Dermis blood vessel endothelial cell (primary cell): ENCODE data around the gene EME2. TPM values are rescaled to one million over a fixed set of nuclear protein-coding genes. Genes with fewer than 3 reads are reported as not detected.
A peak's percentile ranks its signal among the peaks of the same experiment; 100 is the strongest.

Experiments
- DNase-seq: peaks from one replicate; pipeline ENCODE4 v3.0.0; 2010
- total RNA-seq: library from RNA; depleted of rRNA; stranded (reverse); fragments of >200 nt; gene quantifications from 2 replicates; pipeline ENCODE4 v1.2.3, GENCODE V29; 2014

The EME2 gene
- total RNA-seq, 1 donor from 2014 or later = 16.5 TPM

DNA sequence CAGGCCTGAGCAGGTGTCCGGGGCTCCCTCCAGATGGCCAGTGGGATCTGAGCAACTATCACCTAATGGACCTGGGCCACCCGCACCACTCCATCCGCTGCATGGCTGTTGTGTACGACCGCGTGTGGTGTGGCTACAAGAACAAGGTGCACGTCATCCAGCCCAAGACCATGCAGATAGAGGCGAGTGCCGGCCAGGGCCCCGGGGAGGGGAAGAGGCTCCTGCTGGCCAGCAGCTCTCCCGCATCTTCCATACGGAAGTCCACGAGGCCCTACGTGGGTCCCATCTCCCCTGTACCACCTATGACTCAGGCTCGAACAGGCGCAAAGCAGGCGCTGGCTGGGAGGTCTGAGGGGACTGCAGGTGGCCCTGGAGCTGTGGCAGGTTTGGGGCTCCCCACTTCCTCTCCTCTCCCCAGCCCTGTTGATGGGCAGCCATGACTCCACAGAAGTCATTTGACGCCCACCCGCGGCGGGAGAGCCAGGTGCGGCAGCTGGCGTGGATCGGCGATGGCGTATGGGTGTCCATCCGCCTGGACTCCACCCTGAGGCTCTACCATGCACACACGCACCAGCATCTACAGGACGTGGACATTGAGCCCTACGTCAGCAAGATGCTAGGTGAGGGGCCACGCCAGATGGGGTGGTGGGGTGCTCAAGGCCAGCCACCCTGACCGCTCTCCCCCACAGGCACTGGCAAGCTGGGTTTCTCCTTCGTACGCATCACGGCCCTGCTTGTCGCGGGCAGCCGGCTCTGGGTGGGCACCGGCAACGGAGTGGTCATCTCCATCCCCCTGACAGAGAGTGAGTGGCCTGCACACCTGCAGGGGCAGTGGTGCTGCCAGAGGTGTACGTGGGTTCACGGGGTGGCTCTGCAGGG is 5.3 kb upstream of the EME2 start:
- no peak for DNase-seq

DNA sequence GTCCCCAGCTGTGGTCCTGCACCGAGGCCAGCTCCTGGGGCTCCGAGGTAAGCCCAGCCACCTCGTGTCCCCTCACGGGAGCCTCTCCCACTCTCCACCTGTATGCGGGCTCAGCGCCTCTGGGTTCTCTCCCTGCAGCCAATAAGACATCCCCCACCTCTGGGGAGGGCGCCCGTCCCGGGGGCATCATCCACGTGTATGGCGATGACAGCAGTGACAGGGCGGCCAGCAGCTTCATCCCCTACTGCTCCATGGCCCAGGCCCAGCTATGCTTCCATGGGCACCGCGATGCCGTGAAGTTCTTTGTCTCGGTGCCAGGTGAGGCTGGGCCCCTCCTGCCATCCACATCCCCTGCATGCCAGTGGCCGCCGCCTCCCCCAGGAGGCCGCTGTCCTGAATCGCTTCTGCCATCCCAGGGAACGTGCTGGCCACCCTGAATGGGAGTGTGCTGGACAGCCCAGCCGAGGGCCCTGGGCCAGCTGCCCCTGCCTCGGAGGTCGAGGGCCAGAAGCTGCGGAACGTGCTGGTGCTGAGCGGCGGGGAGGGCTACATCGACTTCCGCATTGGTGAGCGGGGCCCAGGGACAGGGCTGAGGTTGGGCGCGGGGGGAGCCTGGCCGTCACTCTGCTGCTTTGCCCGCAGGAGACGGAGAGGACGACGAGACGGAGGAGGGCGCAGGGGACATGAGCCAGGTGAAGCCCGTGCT is 4.4 kb upstream of the EME2 start:
- DNase-seq = no peak

DNA sequence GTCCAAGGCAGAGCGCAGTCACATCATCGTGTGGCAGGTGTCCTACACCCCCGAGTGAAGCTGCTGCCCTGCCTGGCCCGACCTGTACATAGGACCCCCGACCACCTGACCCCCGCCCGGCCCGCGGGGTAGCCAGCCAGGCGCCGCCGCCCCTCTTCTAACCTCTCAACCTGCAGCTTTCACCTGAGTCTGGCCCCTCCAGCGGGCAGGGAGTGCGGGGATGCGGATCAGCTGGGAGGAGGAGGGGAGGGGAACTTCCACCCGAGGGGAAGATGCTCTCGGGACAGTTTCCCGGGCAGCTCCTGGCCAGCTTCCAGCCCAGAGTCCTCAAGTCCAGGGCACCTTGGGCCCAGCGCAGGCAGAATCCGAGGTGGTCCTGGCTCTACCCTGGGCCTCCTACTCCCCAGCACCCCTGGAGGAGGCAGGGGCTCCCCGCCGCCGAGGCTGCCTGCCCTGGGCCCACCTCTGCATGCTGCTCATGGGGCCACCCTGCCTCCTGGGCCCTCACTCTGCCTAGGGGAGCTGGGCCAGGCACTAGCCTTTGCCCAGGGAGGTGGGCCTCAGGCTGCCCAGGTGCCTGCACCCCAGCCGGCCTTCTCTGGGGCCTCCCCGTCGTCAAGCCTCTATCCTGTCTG is 3.7 kb upstream of the EME2 start:
- no peak for DNase-seq

- no peak for DNase-seq
Observed at GRCh38 chr16:1769402-1770300, 3.0 kb upstream of the EME2 start.

DNA sequence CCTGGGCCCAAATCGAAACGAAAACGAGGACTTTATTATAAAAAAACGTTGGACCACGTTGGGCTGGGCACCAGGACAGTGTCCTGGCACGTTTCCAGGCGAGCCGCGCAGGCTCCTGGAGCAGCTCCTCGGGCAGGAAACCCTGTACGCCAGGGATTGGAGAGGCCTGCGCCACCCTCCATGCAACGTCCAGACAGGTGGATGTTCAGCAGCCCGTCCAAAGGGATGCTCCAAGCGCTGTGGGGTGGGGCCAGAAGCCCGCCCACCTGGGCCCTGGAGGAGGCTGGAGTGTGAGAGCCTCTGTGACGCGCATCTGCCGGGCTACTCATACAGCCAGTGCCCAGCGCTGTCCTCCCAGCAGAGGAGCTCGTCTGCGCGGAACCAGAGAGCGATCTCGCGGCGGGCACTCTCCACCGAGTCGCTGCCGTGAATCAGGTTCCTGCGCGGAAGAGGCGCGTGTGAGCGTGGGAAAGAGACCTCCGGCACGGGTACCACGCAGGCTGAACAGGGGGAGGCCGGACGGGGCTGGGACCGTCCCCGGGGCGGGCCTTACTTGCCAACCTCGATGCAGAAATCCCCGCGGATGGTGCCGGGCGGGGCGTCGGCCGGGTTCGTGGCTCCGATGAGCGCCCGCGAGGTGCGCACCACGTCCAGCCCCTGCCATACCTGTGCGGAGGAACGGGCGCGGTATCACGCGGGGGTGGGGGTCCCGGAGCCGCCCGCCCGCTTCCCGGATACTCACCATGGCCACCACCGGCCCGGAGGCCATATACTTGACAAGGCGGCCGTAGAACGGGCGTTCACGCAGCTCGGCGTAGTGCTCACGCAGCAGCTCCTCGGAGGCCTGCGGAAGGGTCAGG is 2.1 kb upstream of the EME2 start:
- DNase-seq = peak; percentile 74

DNA sequence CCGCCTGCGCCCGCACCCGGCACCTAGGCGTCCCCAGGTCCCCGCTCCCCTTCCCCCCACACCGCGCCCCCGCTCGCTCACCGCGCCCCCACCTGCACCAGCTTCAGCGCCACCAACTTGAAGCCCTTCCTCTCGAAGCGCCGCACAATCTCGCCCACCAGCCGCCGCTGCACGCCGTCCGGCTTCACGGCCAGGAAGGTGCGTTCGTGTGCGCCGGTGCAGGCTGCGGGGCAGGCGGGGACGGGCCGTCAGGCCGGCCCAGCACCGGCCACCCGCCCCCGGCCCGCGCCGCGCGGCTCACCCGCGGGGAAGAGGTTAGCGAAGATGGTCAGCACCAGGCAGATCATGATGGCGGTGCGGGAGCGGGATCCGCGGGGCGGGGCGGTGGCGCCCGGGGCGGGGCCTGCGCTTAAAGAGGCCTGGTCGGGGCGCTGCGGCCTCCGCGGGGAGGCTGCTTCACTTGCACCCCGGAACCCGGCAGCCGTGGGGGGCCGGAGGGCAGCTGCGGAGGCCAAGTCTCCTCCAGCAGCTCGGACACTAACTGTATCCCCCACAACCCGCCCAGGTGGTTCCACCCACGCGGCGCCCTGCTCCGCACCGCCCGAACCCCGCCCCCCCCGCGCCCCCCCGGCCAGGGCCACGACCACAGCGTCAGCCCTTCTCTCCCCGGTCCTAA is 1.3 kb upstream of the EME2 start, which contains the start of gene NME3:
TSS of gene NME3 (minus strand) at position 356 of the 676 bp plus-strand sequence. CDS start at position 347, 9 bp downstream.
- peak; percentile 71 for DNase-seq

- DNase-seq = no peak
Observed at GRCh38 chr16:1771864-1772361, 697 bp upstream of the EME2 start.

- DNase-seq = peak; percentile 89
Observed at GRCh38 chr16:1772908-1773702, 495 bp downstream of the EME2 start, which contains the start of gene MRPS34. TSS of gene MRPS34 (minus strand) at chr16:1773134. CDS start at chr16:1773119, 15 bp downstream.

- DNase-seq = peak; percentile 41
Observed at GRCh38 chr16:1773703-1774447, 1.3 kb downstream of the EME2 start.

- no peak for DNase-seq
Observed at GRCh38 chr16:1774448-1774780, 1.8 kb downstream of the EME2 start.

DNA sequence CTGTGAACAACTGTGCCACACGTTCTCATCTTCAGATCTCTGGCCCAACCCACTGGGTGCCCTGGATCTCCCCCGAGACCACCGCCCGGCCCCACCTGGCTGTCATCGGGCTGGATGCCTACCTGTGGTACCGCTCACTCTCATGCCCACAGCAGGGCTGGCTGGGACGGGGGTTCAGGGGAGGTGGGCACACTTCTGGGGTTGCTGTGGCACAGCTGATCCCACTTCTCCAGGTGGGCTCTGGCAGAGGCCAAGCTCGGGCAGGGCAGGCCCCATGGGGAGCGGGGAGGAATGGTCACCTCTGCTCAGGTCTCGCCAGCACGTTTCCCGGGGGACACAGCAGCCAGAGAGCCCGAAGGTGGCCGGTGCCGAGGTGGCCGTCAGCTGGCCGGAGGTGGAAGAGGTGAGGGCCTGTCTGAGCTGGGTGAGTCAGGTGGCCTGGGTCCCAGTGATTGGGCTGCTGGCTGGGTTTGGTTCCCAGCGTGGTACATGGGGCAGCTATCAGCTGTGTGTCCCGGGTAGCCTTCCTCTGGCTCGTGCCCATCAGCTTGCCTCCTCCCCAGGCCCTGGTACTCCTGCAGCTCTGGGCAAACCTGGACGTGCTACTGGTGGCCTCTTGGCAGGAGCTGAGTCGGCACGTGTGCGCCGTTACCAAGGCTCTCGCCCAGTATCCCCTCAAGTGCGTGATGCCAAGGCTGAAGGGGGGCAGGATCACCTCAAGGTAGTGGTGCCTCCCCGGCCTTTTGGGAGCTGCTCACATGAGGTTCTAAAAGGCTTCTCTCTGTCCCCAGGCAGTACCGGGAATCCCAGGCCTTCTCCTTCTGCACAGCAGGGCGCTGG is 2.6 kb downstream of the EME2 start:
- DNase-seq = no peak

GRCh38 chr16:1775846-1776671 is 3.4 kb downstream of the EME2 start:
- DNase-seq = no peak

DNA sequence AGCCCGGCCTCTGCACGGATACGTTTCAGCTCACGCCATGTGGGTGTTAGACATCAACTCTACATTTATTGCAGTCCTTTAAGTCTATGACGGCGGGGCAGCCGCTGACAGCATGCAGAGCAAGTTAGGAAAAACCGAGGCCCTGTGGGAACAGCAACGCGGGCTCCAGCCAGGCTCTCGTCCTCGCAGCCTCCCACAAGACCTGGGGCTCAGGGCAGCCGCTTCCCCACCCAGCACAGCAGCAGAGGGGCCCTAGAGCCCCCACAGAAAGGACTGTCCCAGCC is 4.0 kb downstream of the EME2 start:
- DNase-seq = no peak

DNA sequence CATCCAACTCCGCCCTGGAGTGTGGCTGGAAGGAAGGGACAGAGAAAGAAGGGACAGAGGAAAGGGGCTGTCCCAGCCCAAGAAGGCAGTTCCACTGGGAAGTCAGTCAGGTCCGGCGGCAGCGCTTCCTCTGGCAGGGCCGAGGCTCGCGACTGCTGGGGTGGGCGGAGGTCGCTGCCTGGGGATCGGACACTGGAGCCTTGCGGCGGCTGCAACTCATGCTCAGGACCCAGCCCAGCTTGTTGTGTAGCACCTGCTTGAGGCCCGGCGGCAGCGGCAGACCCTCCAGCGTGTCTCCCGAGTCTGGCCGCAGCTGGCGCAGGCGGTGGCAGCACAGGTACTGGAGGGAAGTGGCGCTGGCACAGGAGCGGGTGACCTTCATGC is 4.4 kb downstream of the EME2 start:
- no peak for DNase-seq

- DNase-seq = no peak
Observed at GRCh38 chr16:1777375-1778199, 5.0 kb downstream of the EME2 start.
